GM21447 (cell line): ENCODE measurements around the gene COX7A2L.
"Not testable (repeated sequence)": the region's sequence is repeated elsewhere in the genome, so short reads cannot be mapped to it uniquely, and the experiment has no call there.

Source experiments
- ATAC-seq: cut with Tn5 transposase; IDR thresholded peaks from one replicate; pipeline ENCODE4 v1.9.1; 2021; ENCODE audit not compliant: unreplicated experiment

COX7A2L gene

DNA sequence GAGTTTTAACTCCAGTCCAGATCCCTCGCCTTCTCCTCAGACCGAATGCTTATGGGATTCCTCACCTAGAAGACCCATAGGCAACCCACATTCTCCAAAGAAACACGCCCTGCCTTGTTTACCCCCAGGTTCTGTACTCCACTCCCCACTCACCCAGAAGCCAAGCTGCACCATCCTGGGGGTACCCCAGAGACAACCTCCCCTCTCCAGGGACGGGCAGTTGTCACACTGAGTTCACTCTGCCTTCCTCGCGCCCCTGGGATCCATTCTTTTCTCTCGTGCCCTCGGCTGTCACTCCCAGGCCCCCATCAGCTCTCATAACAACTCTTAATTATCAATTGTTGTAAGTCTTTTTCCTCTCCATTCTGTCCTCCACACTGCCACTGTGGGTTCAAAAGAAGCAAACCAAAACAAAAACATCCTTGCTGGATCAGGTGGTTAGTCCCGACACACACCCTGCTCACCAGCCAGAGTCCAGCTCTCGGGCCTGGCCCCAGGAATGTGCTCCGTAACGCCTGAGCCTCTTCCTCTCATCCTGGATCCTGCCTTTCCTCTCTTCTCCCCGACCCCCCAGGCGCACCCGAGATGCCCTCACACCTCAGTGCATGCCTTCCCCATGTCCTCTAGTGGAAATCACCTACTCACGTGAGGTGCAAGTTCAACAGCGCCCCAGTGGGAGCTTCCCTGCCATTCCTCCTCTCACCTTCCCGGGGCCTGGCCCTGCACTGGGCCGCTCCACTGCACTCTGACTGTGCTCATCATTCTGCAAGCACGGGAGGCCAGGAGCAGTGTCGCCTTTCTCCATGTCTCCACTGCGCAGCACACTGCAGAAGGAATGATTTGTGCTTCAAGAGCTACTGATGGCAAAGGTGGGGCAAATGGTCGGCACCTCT is 20.7 kb downstream of the COX7A2L start:
- no peak for ATAC-seq

DNA sequence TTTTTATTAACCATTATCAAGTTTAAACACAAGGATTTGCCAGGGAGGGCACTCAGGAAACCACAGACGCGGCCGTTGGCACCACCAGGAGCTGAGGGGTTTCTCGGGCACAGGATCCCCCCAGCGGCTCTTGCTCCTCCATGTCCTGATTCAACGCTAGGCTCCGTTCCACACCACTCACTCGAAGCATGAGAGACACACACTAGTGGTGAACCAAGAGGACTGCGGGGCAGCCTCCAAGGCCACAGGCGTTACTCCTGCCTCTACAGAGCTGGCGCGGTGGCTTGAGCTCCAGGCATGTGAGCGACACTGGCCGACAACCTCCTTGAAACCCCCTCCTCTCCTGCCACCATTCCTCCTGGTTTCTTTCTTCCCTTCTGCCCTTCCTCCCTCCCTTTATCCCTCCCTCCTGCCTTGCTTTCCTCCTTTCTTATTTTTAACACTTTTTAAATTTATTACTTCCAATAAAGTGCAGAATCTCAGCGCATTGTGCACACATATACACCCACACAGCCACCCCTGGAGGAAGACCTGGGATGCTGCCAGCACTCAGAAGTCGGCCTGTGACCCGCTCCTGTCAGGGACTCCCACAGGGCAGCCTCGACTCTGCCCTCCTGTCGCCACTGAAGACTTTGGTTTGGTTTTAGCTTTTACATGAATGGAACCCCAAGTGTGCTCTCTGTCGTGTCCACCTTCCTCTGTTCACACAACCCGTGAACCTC is 21.7 kb downstream of the COX7A2L start:
- no peak for ATAC-seq

DNA sequence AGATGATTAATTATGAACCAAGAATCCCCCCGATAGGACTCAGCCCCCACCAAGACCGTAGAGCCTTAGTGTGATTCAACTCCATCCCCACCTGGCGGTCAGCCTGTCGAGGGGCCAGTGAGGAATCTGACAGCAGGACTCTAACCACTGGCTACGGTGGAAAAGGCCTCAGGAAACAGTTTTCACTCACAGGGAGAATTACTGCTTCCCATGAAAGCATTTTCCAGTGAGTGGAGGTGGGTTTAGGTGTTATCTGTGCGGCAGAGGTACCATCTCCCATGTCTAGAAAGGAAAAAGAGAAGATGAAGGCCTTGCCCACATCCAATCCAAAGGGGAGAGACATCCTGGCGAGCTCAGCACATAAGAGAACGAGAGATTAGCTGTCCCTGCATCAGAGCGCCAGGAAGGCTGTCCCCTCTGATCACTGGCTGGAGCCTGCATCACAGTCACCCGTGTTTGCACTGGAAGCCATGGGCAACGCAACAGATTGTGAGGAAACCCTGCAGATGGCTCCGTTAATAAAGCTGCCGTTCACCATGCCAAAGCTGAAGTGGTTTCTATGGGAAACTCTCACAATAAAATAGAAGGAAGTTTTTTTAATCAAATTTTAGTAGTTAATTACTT is 22.3 kb downstream of the COX7A2L start:
- no peak for ATAC-seq

DNA sequence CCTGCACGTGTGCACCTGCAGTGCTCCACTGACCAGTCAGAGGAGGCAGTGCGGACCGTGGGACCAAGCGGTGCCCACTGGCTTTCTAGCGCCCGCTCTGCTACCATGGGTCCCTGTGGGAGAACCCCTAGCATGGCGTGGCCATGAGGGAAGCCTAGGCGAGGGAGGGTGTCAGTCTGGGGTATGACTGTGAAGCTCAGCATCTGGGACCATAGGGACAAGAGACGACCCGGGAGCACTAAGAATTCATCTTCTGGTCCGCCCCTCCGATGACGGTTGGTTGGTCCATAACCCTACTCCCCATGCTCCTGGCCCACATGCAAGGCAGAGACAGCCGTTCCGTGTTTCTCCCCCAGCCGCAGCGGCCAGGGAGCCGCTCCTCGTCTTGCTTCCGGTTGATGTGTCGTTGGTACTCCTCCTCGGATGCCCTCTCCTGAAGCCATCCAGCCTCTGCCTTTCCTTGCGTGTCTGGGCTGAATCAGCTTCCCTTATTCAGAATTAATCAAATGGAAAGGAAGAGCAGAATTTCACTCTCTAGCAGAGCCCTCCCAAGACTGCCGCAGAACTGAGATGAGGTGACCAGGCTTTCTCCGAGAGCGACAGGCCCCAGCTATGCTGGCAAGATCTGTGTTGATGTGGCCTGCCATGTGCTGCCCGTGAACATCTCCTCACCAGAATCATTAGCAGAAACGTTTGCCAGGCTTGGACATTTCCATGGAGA is 23.0 kb downstream of the COX7A2L start:
- no peak for ATAC-seq

DNA sequence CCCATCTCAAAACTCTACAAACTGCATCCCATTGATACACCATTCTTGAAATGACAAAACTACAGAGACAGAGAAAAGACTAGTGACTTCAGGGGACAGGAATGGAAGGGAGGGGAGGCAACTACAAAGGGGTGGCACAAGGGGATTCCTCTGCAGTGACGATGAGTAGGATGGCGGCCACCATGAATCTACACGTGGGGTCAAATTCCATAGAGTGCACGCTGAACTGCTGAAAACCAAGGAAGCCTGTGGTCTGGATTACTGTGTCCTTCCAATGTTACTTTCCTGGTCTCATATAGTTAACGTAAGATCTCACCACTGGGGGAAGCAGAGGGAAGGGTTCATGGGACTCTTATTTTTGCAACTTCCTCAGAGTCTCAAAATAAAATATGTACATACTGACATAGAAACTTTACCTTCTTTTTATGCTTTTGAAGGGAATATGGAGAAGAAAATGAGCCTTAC is 23.6 kb downstream of the COX7A2L start:
- no peak for ATAC-seq

DNA sequence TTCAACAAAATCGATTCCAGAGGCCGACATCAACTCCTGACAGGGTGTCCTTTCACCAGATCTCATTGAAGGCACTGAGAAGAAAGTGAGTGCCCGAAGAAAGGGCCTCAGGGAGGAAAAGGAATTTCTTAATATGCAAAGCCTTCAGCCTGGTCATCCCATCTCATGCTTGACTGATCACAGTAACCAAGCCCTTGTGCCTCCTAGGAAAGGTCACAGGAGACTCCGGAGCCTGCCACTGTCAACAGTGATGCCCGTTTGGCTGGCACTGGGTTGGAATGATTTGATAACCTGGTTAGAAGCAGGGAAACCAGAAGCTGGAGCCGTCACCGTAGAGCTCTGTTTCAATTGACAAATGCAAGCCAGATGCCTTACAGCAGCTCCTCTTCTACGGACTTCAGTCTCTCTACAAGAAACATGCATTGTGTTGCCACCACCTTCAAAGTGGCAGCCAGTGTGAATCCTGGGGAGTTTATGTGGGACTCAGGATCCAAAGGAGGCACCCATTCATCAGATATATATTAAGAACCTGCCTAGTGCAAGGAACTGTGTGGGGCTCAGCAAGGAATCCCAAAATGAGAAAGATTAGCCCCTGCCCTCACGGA is 24.6 kb downstream of the COX7A2L start:
- ATAC-seq: no peak

DNA sequence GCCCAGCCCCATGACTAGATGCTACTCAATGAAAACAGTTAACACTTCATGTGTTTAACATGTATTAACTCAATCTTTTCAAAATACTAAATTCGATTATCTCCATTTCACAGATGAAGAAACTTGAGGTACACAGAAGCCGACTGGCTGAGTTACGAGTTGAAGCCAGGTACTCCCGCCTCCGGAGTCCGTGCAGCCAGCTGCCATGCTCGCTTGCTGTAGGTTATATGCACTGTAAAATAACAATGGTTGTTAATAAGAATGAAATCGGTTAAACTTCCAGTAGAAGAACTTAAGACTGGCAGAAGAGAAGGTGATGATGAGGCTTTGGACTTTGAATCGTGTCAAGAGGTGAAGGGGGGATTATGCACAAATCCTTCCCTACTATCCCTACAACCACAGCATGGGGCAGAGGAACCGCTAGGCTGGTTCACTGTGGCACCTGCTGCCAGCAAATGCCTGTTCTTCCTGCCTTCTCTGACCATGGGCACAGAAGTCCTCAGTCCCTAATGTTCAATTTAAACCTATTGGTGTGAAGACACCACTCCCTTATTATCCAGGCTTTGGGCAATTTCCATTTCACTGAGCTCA is 25.4 kb downstream of the COX7A2L start:
- no peak for ATAC-seq

DNA sequence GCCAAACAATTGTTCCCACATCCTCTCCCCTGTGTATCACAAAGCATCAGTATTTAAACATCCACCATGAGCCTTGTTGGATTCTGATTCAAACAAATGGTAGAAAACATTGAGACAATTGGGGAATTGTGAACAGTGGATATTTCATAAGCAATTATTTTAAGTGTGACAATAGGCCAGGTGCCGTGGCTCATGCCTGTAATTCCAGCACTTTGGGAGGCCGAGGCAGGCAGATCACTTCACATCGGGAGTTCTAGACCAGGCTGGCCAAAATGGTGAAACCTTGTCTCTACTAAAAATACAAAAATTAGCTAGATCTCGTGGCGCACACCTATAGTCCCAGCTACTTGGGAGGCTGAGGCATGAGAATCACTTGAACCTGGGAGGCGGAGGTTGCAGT is 26.2 kb downstream of the COX7A2L start:
- not testable (repeated sequence) for ATAC-seq

DNA sequence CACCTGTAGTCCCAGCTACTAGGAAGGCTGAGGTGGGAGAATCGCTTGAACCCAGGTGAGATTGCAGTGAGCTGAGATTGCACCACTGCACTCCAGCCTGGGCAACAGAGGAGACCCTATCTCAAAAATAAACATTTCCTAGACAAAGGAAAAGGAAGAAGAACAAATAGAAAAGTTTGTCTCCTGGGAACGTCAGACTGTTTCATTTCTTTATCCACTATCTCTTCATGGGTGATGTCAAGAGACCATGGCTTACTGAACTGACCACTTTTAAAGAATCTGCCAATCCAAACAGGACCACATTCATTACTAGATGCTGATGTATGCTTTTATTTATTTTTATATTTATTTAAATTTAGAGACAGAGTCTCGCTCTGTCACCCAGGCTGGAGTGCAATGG is 26.8 kb downstream of the COX7A2L start:
- ATAC-seq: no peak

DNA sequence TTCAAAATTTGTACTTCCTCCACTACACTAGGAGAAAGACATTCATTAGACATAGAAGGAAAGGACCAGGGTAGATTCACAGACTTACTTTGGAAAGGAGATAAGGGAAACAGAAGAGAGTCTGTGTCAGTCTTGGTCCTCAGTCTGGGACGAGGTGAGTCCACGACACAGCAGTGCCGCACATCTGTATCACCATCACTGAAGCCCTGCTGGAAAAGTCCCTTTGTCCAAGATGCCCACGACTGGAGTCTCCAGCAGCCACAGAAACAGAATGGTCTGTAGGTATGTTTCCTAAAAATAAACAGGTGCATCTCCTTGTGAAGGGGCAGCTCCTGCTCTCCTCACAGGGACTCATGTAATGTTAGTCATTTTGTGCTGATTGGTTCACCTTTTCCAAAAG is 27.4 kb downstream of the COX7A2L start:
- no peak for ATAC-seq

DNA sequence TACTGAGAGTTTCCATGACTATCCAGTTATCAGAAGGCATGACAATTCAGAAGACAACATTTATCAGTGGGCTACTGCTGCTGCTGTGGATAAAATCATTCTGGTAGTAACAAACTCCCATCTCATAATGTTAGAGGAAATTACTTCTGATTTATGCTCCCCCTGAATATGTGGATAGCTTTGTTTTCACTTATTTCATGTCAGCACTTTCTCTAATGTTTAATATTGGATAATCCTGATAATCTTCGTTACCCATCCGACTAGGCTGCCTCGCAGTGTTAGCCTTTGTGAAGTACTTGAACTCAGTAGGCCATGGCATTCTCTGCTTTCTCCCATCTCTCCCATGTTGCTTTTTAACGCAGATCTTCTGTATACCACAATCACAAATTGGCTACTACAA is 28.4 kb downstream of the COX7A2L start:
- no peak for ATAC-seq

DNA sequence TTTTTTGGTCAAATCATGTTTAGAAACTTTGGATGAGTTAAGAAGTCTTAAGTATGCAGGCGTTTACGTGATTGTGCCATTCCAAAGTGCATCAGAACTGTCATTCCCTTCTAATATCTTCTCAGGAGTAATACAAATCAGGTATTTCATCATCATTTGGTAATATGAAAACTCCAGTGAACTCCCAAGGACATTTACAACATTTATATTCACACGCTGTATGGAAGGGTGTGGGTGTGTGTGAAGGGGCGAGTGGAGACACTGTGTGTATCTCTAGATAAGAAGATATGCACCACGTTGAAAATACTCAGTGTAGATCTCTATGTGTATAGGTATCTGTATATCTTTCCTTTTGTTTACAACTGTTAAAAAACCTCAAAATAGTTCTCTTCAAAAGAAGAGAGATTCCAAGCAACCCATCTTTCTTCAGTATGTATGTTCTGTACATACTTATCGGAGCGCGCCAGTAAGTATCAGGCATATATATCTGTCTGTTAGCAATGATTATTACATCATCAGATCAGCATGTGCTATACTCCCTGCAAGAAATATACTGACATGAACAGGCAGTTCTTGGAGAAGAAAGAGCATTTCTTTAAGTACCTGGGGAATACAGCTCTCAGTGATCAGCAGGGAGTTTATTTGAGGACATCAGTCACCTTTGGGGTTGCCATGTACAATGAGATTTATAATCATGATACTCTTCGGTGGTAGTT is 29.3 kb downstream of the COX7A2L start:
- no peak for ATAC-seq

DNA sequence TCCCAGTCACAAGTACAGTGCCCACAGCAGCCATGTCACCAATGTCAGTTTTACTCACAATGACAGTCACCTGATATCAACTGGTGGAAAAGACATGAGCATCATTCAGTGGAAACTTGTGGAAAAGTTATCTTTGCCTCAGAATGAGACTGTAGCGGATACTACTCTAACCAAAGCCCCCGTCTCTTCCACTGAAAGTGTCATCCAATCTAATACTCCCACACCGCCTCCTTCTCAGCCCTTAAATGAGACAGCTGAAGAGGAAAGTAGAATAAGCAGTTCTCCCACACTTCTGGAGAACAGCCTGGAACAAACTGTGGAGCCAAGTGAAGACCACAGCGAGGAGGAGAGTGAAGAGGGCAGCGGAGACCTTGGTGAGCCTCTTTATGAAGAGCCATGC is 31.3 kb downstream of the COX7A2L start:
- no peak for ATAC-seq

DNA sequence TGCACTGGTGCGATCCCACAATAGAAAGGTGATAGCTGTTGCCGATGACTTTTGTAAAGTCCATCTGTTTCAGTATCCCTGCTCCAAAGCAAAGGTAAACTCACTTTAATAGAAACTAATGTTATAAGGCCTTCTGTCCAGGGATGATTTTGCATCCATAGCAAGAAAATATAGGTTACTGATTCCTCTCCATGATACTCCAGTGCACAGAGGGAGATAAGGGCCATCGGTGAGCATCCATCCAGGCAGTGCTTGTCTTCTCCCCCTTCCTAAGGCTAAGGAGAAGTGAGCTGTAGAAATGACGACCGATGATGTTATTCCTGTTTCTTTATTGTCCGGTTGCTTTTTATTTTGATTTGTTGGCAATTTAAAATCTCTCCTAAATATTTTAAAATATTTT is 32.1 kb downstream of the COX7A2L start:
- no peak for ATAC-seq

DNA sequence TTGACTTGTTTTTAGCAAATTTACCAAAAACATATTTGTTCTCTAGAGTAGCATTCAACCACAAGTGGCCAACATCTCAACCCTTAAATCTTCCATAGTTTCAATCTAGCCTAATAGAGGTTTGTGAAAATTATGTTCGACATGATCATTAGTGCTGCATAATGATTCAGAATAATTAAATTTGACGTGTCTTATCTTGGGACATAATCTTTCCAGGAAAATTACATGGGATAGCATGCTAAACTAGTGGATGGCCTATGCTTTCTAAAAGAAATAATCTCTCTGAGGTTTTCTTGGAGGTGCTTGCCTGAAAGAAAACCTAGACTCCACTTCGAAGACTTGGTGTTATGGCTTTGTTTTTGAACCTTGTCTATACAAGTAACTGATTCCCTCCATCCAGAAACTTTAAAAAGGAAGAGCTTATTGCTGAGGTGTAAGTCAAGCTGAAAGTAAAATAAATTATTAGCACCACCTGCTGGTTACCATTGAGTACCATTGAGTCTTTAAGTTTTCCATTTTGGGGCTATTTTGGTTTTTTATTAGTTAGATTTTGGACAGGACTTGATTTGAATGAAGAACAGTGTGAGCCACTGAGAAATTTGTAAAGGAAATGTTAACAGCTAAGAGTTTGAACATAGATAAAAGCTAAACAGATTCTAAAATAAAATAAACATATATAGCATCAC is 32.7 kb downstream of the COX7A2L start:
- ATAC-seq: no peak

DNA sequence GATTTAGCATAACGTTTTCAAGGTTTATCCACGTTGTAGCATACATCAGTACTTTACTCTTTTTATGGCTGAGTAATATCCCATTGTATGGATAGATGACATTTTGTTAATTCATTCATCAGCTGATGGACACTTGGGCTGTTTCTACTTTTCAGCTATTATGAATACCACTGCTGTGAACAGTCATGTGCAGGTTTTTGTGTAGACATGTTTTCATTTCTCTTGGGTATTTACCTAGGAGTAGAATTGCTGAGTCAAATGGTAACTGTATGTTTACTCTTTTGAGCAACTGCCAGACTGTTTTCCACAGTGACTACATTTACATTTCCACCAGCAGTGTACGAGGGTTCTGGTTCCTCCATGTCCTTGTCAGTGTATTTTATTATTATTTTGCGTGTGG is 33.9 kb downstream of the COX7A2L start:
- ATAC-seq: no peak

DNA sequence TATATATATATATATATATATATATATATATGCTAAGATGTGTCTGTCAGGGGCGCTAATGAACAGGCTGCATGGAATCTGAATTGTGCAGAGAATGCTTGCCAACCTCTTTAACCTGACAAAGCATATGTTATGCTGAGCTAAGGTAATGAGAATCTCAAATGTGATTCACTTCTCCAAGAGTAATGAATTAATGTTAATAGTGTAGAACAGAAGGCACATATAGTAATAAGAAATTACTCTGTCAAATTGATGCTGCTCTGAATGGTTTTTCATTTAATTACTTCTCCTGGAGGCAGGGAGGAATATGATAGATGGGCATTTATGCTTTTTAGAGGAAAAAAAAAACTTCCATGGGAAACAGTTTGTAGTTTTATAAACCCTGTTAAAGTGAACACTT is 35.4 kb downstream of the COX7A2L start:
- ATAC-seq: no peak

DNA sequence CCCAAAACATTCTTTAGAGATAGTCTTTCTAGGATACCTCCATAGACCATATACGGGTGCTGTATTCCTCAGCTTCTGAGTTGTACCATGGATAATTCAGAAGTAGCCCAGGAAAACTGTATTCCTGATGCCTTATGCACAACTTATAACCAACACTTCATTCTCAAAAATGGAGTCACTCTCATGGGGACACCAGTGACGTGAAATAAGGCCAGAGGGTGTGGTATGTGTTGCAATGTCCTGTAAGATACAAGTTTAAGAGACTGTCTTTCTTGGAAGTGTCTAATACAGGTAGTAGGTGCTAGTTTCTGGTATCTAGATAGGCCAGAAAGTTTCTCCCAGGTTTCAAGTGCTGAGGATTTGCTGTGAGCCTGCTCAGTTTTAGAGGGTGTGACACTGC is 36.1 kb downstream of the COX7A2L start:
- ATAC-seq: no peak

DNA sequence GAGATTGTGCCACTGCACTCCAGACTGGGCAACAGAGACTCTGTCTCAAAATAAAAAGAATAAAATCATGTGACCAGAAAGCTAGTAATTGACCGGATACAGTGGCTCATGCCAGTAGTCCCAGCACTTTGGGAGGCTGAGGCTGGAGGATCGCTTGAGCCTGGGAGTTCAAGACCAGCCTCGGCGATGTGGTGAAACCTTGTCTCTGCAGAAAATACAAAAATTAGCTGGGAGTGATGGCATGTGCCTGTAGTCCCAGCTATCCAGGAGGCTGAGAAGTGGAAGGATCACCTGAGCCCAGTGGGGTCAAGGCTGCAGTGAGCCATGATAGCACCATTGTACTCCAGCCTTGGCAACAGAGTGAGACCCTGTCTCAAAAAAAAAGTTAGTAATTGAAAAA is 36.8 kb downstream of the COX7A2L start:
- no peak for ATAC-seq
